ENCODE data around the gene STK38.

DNA sequence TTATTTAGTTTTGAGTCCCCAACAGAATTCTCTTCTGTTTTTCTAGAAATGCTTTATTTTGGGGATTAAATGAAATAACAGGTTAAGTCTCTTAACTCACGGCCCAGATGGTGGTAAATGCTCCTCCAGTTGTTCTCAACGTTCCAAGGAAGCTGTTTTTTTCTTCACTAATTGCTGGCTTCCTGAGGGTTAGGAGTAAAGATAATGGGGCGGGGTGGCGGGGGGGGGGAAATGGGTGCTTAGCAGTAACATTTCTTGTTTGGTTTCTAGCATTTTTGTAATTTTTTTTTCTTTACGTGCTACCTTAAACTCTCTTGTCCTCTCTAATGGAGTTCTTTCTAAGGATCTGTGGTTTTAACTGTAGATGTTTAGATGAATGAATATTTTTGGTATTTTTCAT, 49.1 kb upstream of the STK38 start:
- TF ChIP-seq, protein P1, sequence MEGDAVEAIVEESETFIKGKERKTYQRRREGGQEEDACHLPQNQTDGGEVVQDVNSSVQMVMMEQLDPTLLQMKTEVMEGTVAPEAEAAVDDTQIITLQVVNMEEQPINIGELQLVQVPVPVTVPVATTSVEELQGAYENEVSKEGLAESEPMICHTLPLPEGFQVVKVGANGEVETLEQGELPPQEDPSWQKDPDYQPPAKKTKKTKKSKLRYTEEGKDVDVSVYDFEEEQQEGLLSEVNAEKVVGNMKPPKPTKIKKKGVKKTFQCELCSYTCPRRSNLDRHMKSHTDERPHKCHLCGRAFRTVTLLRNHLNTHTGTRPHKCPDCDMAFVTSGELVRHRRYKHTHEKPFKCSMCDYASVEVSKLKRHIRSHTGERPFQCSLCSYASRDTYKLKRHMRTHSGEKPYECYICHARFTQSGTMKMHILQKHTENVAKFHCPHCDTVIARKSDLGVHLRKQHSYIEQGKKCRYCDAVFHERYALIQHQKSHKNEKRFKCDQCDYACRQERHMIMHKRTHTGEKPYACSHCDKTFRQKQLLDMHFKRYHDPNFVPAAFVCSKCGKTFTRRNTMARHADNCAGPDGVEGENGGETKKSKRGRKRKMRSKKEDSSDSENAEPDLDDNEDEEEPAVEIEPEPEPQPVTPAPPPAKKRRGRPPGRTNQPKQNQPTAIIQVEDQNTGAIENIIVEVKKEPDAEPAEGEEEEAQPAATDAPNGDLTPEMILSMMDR (conservative IDR thresholded peaks at IDR 0.05; ENCODE audit: low read length): no peak
- TF ChIP-seq EZH2phosphoT487 (IDR thresholded peaks at IDR 0.05; ENCODE audit: borderline replicate concordance): no peak

All from Loucy (cell line).